GM13976 (cell line): Measurements from ENCODE around the gene U2SURP.
"Not testable (repeated sequence)": the region's sequence is repeated elsewhere in the genome, so short reads cannot be mapped to it uniquely, and the experiment has no call there.

Experiments used
- DNase-seq: peaks from one replicate; pipeline ENCODE4 v3.0.0; 2012; ENCODE audit warnings: low spot score
- CTCF ChIP-seq: IDR thresholded peaks from 2 replicates; pipeline ENCODE4 v1.5.1; 2012; ENCODE audit warnings: borderline replicate concordance, mild to moderate bottlenecking; ENCODE audit not compliant: insufficient read depth; ENCODE audit errors: extremely low read depth, missing control alignments, control extremely low read depth
- in situ Hi-C: fragments of 300-500 bp; cut with MboI; formaldehyde crosslinking; loops from one replicate; pipeline ENCODE4 v1.12.0; 2022; ENCODE audit warnings: low sequenced_read_pairs, mixed read lengths, inconsistent platforms; ENCODE audit not compliant: unreplicated experiment

The U2SURP gene

GRCh38 chr3:143045639-143046038 is 44.3 kb downstream of the U2SURP start:
- in situ Hi-C loops, result no loop called here
- no peak for DNase-seq
- TF ChIP-seq CTCF, result no peak

GRCh38 chr3:143046075-143046474 is 44.7 kb downstream of the U2SURP start:
- in situ Hi-C loops, DNase-seq: not testable (repeated sequence)

DNA sequence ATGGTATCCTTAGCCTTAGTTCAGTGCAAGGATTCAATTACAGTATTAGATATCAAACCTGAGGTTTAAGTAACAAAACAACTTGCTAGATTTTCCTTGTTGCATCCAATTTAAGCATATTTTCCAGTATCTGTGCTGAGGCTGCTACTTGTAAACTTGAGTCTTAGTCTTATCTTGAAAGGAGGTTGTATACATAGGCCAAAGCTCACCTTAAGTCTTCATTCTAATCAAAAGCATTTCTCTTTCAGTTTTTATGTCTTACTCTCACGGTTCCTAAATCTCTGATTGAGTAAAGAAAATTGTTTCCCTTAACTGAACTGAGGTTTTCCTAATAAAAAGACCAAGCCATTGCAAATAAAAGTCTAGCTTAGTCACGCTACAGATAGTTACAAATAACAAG is 52.6 kb downstream of the U2SURP start:
- in situ Hi-C loops, result no loop called here
- no peak for TF ChIP-seq CTCF
- no peak for DNase-seq

GRCh38 chr3:143056372-143056771 is 55.0 kb downstream of the U2SURP start:
- no peak for DNase-seq

DNA sequence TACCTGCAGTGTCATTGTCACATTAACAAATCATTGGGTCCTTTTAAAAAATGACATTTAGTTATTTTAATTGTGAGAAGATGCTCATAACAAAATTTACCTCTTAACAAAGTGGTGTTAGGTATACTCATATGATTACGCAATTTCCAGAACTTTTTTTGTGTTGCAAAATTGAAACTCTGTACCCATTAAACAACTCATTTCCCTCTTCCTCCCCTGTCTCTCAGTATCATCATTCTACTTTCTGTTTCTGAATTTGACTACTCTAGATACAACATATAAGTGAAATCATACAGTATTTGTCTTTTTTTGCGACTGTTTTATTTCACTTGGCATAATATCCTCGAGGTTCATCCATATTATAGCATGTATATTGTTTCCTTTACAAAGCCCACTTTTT is 59.5 kb downstream of the U2SURP start:
- DNase-seq, result no peak
- in situ Hi-C loops, result no loop called here
- TF ChIP-seq CTCF, result no peak

More at GRCh38 chr3:143056372-143056771, 55.0 kb downstream of the U2SURP start:
- in situ Hi-C loops, result no loop called here
- no peak for TF ChIP-seq CTCF

GRCh38 chr3:143063018-143063417 is 61.6 kb downstream of the U2SURP start:
- TF ChIP-seq CTCF, result no peak
- in situ Hi-C loops, result no loop called here
- no peak for DNase-seq

- DNase-seq, result no peak
- TF ChIP-seq CTCF, result no peak
- in situ Hi-C loops, result no loop called here
These were observed 63.4 kb downstream of the U2SURP start for GRCh38 chr3:143064777-143065176.
